Stomach (tissue), 9 donors: ENCODE data around the gene NWD2. TPM values are rescaled to one million over a fixed set of nuclear protein-coding genes. Genes with fewer than 3 reads are reported as not detected.
A peak's percentile ranks its signal among the peaks of the same experiment; 100 is the strongest.

Source experiments
- DNase-seq, 2 donors: peaks; one replicate each; pipeline versions ENCODE4 v3.0.0 to v3.0.0-alpha.2; 2013 to 2019
- H3K27ac ChIP-seq, 5 donors: fragments of 200-600 bp in 4 of 5; sonication (generic) in 4 of 5; one replicate each; pipeline ENCODE4 v1.5.1; 2013 to 2019; ENCODE audit warnings: mild to moderate bottlenecking in 1 of 5, moderate library complexity in 1 of 5
- H3K27me3 ChIP-seq, 3 donors: fragments of 200-600 bp; sonication (generic); one replicate each; pipeline ENCODE4 v1.5.1; 2017 to 2019; ENCODE audit warnings: mixed run types in 1 of 3
- H3K36me3 ChIP-seq, 4 donors: fragments of 200-600 bp; sonication (generic); 1 replicate in 3 of 4; 2 replicates in 1 of 4; pipeline ENCODE4 v1.5.1; 2016 to 2019
- H3K4me1 ChIP-seq, 4 donors: fragments of 200-600 bp; sonication (generic); one replicate each; pipeline ENCODE4 v1.5.1; 2016 to 2019
- H3K4me3 ChIP-seq, 4 donors: fragments of 200-600 bp; sonication (generic) in 3 of 4; one replicate each; pipeline ENCODE4 v1.5.1; 2016 to 2019; ENCODE audit warnings: mild to moderate bottlenecking in 1 of 4
- H3K9me3 ChIP-seq, 4 donors: fragments of 200-600 bp; sonication (generic); one replicate each; pipeline ENCODE4 v1.5.1; 2016 to 2019
- CTCF ChIP-seq, 7 experiments: fragments of 450-650 bp in 4 of 7; fragments of 200-600 bp in 3 of 7; sonication (generic) in 3 of 7; IDR thresholded peaks; one replicate each; pipeline ENCODE4 v1.5.1; 2016 to 2019; ENCODE audit warnings: antibody characterized with exemption in 7 of 7, control low read depth in 2 of 7, mild to moderate bottlenecking in 1 of 7
- EP300 ChIP-seq: sonication (generic); formaldehyde crosslinking; IDR thresholded peaks from one replicate; pipeline ENCODE4 v1.6.1; 2017; ENCODE audit warnings: antibody characterized with exemption
- POLR2A ChIP-seq, 4 donors: fragments of 450-650 bp; IDR thresholded peaks; one replicate each; pipeline ENCODE4 v1.6.1; 2016; ENCODE audit warnings: antibody characterized with exemption in 4 of 4, control low read depth in 2 of 4, mild to moderate bottlenecking in 1 of 4, moderate library complexity in 1 of 4
- POLR2AphosphoS5 ChIP-seq, 3 donors: sonication (generic); formaldehyde crosslinking; IDR thresholded peaks; one replicate each; pipeline ENCODE4 v1.6.1; 2016; ENCODE audit warnings: antibody characterized with exemption in 3 of 3
- WGBS, 5 donors: extraction: QIAGEN DNeasy Blood & Tissue Kit in 3 of 5; methylation state at CpG; one replicate each; pipeline versions ENCODE4 v1.1.5 to v1.1.7; 2013 to 2018; 5-methylcytosine and 5-hydroxymethylcytosine counted together
- intact Hi-C: fragments of 100-400 bp; cut with DNase I; formaldehyde crosslinking; loops from one replicate; pipeline ENCODE4 v1.15.1; 2023; ENCODE audit warnings: low total_unique reads
- polyA plus RNA-seq, 3 donors: library from polyadenylated mRNA; stranded (reverse); fragments of 200-250 nt; gene quantifications; one replicate each; pipeline ENCODE4 v1.2.3, GENCODE V29; 2013
- total RNA-seq, 5 donors: library from RNA; depleted of rRNA; stranded (reverse); fragments of >200 nt; gene quantifications; one replicate each; pipeline versions ENCODE4 v1.1.0 to v1.2.3, GENCODE V29; 2014 to 2016
- donor health status: healthy with polysubstance abuse.
- donor health status: Bipolar disorder and iron deficiency.
- donor health status: healthy.

NWD2 gene
- total and polyA plus RNA-seq, 8 donors, result under 0.01 to 1.5 (median 0.05) TPM; not detected in 5

DNA sequence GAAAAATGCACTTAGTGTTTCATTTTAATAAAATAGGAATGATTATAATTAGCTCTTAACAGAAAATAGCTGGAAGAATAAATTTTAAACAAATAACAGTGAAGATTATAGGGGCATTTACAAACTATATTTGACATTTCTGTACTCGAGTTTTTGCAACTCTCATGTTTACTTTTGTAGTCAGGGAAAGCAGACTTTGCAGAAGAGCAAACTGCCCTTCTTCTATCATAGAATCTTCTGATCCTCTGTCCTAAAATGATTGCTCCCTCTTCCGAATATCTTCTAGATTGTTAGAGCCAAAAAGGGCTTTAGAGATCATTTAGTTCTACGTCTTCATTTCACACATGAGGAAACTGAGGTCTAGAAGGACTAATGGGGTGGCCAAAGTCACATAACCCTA lies 222.7 kb downstream of the NWD2 start:
- H3K4me3 ChIP-seq, result no peak overlapping the region
- intact Hi-C loops, result no loop called here
- H3K36me3 ChIP-seq, result no peaks in the 10 kb centered on the region
- 44 to 66% (median 52%) methylated on average over 3 of the region's 3 CpGs for WGBS, 5 donors
- peaks cover 4 to 18% (median 6%) of the 10 kb centered on the region in 4 donors for H3K4me1 ChIP-seq
- no peak for TF ChIP-seq POLR2AphosphoS5 (IDR thresholded peaks at IDR 0.05)
- no peak for TF ChIP-seq CTCF (IDR thresholded peaks at IDR 0.05)
- TF ChIP-seq POLR2A (IDR thresholded peaks at IDR 0.05), result no peak
- TF ChIP-seq EP300, result no peak
- no peaks in the 10 kb centered on the region for H3K9me3 ChIP-seq
- H3K27me3 ChIP-seq, result no peaks in the 10 kb centered on the region
- H3K27ac ChIP-seq, result peak overlapping the region in 1 of 5 donors; percentile 29
- no peak for DNase-seq

DNA sequence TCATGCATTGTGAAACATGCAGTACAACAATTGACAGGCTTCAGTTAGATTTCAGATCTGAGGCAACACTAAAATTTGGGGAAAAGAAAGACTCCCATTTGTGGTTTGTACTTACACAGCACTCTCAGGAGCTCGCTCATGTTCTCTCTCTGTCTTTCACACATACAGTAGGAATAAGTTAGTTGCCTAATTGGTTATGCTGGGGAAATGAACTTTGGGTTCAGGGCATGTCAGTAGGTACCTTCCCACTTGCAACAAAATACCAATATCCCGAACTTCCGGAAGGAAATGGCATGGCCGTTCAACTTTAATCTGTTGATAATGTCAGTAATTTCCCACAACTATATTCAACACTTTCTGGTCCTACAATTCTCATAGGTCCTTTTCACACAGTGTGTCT lies 223.3 kb downstream of the NWD2 start:
- no peak overlapping the region for H3K4me3 ChIP-seq
- WGBS, 5 donors, result 64 to 80% (median 74%) methylated on average over 4 of the region's 4 CpGs
- TF ChIP-seq POLR2AphosphoS5 (IDR thresholded peaks at IDR 0.05), result no peak
- no peak for TF ChIP-seq CTCF (IDR thresholded peaks at IDR 0.05)
- no peak for TF ChIP-seq EP300
- TF ChIP-seq POLR2A (IDR thresholded peaks at IDR 0.05), result no peak
- H3K27me3 ChIP-seq, result no peaks in the 10 kb centered on the region
- no peaks in the 10 kb centered on the region for H3K9me3 ChIP-seq
- intact Hi-C loops, result no loop called here
- peak overlapping the region in 1 of 5 donors; percentile 29 for H3K27ac ChIP-seq
- H3K4me1 ChIP-seq, result peaks cover 4 to 18% (median 6%) of the 10 kb centered on the region in 4 donors
- no peak for DNase-seq
- H3K36me3 ChIP-seq, result no peaks in the 10 kb centered on the region

GRCh38 chr4:37469286-37469685 lies 224.7 kb downstream of the NWD2 start:
- TF ChIP-seq EP300, result no peak
- TF ChIP-seq POLR2A (IDR thresholded peaks at IDR 0.05), result no peak
- no peak for TF ChIP-seq CTCF (IDR thresholded peaks at IDR 0.05)
- no peak for TF ChIP-seq POLR2AphosphoS5 (IDR thresholded peaks at IDR 0.05)

DNA sequence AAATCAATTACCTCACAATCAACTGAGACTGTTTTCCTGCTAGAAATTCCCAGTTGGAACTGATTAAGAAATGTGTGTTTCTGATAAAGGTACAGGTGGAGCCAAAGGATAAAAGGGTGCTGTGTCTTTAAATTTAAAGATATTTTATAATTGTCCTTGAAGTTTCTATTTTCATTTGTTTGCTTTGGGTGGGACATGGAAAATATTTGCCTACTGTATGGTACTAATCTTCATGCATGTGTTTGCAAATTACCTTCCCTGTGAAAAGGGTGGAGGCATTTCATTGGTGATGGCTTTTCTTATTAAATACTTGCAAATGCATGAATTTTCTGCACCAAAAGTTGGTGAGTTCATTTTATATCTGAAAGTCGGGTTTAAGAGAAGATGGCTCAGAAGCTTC lies 225.7 kb downstream of the NWD2 start:
- WGBS, 5 donors, result 24 to 63% (median 35%) methylated on average over 1 of the region's 1 CpG
- Histone ChIP-seq H3K27me3 (no peaks in the 10 kb centered on the region), H3K36me3 (no peaks in the 10 kb centered on the region), H3K27ac (peak overlapping the region in 4 of 5 donors; percentile 13 to 81 (median 45)), H3K4me1 (peaks cover 4 to 19% (median 8%) of the 10 kb centered on the region in 4 donors), H3K9me3 (no peaks in the 10 kb centered on the region), H3K4me3 (no peak overlapping the region)
- no peak for TF ChIP-seq CTCF (IDR thresholded peaks at IDR 0.05)
- no peak for TF ChIP-seq EP300
- peak in 2 of 3 donors; percentile 34 to 52 for TF ChIP-seq POLR2AphosphoS5 (IDR thresholded peaks at IDR 0.05)
- TF ChIP-seq POLR2A (IDR thresholded peaks at IDR 0.05), result no peak
- DNase-seq, result peak in 1 of 2 donors; percentile 53
- intact Hi-C loops, result no loop called here

More at GRCh38 chr4:37469286-37469685, 224.7 kb downstream of the NWD2 start:
- H3K4me1 ChIP-seq, result peaks cover 4 to 14% (median 8%) of the 10 kb centered on the region in 4 donors
- no peaks in the 10 kb centered on the region for H3K36me3 ChIP-seq
- H3K27ac ChIP-seq, result peak overlapping the region in 3 of 5 donors; percentile 13 to 81 (median 63)
- no peaks in the 10 kb centered on the region for H3K27me3 ChIP-seq
- H3K9me3 ChIP-seq, result no peaks in the 10 kb centered on the region
- DNase-seq, result no peak
- H3K4me3 ChIP-seq, result no peak overlapping the region
- intact Hi-C loops, result no loop called here
- WGBS, 5 donors, result 87 to 95% (median 91%) methylated on average over 2 of the region's 2 CpGs
